WTC11 (cell line): ENCODE data around the gene CACNA1H. TPM values are rescaled to one million over a fixed set of nuclear protein-coding genes. Genes with fewer than 3 reads are reported as not detected.

Experiments used
- ATAC-seq: fragments of 200-7000 bp; cut with Tn5 transposase; 2 replicates; pipeline ENCODE4 v1.10.0; 2021; ENCODE audit warnings: mild to moderate bottlenecking, moderate library complexity
- CTCF ChIA-PET: fragments of 300-600 bp; sonication (Branson Sonifier 250); formaldehyde crosslinking; loops from one replicate; lab custom pipeline; 2021; ENCODE audit warnings: antibody characterized with exemption; lab: Charles Lee
- POLR2A ChIA-PET: fragments of 350-600 bp; sonication (Branson Sonifier 250); formaldehyde crosslinking; loops from one replicate; lab custom pipeline; 2021; ENCODE audit warnings: antibody characterized with exemption; lab: Charles Lee
- DNase-seq: peaks from one replicate; pipeline ENCODE4 v3.0.0; 2021; ENCODE audit warnings: low spot score
- H3K27ac Mint-ChIP-seq: 2 replicates; pipeline ENCODE4 v1.8.0; 2021; ENCODE audit warnings: mixed read lengths
- H3K27me3 Mint-ChIP-seq: 2 replicates; pipeline ENCODE4 v1.8.0; 2021; ENCODE audit warnings: low read depth, mild to moderate bottlenecking, moderate library complexity, mixed read lengths
- H3K36me3 Mint-ChIP-seq: 2 replicates; pipeline ENCODE4 v1.8.0; 2021; ENCODE audit warnings: mixed read lengths
- H3K4me1 Mint-ChIP-seq: 2 replicates; pipeline ENCODE4 v1.8.0; 2022; ENCODE audit warnings: mixed read lengths
- H3K4me3 Mint-ChIP-seq: 2 replicates; pipeline ENCODE4 v1.8.0; 2021; ENCODE audit warnings: mild to moderate bottlenecking, moderate library complexity, mixed read lengths
- H3K9me3 Mint-ChIP-seq: 2 replicates; pipeline ENCODE4 v1.8.0; 2021; ENCODE audit warnings: mixed read lengths
- ARID4B ChIP-seq: sonication (generic); formaldehyde crosslinking; IDR thresholded peaks from 2 replicates; pipeline ENCODE4 v1.8.0; 2023; ENCODE audit warnings: missing genetic modification reagents, mild to moderate bottlenecking, borderline replicate concordance
- E2F4 ChIP-seq: sonication (generic); formaldehyde crosslinking; IDR thresholded peaks from 2 replicates; pipeline ENCODE4 v1.8.1; 2022; ENCODE audit warnings: low read depth, mild to moderate bottlenecking, moderate library complexity, missing genetic modification reagents, borderline replicate concordance
- ELF4 ChIP-seq: sonication (generic); formaldehyde crosslinking; IDR thresholded peaks from 2 replicates; pipeline ENCODE4 v1.8.1; 2022; ENCODE audit warnings: low read depth, mild to moderate bottlenecking, moderate library complexity, missing genetic modification reagents
- ERG ChIP-seq: fragments of 250-450 bp; sonication (Bioruptor Pico); IDR thresholded peaks from 2 replicates; pipeline ENCODE4 v1.8.0; 2021; ENCODE audit warnings: mild to moderate bottlenecking
- IRF1 ChIP-seq: sonication (generic); formaldehyde crosslinking; IDR thresholded peaks from 2 replicates; pipeline ENCODE4 v1.8.0; 2023; ENCODE audit warnings: missing genetic modification reagents
- MYBL2 ChIP-seq: sonication (generic); formaldehyde crosslinking; IDR thresholded peaks from 2 replicates; pipeline ENCODE4 v1.8.1; 2023; ENCODE audit warnings: mild to moderate bottlenecking, moderate library complexity, missing genetic modification reagents
- RORB ChIP-seq: fragments of 250-450 bp; sonication (Bioruptor Pico); IDR thresholded peaks from 2 replicates; pipeline ENCODE4 v1.9.0; 2021; ENCODE audit warnings: mild to moderate bottlenecking
- SP1 ChIP-seq: sonication (generic); formaldehyde crosslinking; conservative IDR thresholded peaks from 2 replicates; pipeline ENCODE4 v1.8.1; 2022; ENCODE audit warnings: missing genetic modification reagents
- TEAD4 ChIP-seq: sonication (generic); formaldehyde crosslinking; IDR thresholded peaks from 2 replicates; pipeline ENCODE4 v1.8.0; 2022; ENCODE audit warnings: mild to moderate bottlenecking, missing genetic modification reagents
- USF2 ChIP-seq: sonication (generic); formaldehyde crosslinking; IDR thresholded peaks from 2 replicates; pipeline ENCODE4 v1.8.1; 2023; ENCODE audit warnings: mild to moderate bottlenecking, missing genetic modification reagents, moderate library complexity
- ZBTB43 ChIP-seq: sonication (generic); formaldehyde crosslinking; IDR thresholded peaks from 2 replicates; pipeline ENCODE4 v1.8.1; 2023; ENCODE audit warnings: mild to moderate bottlenecking, missing genetic modification reagents
- ZMAT4 ChIP-seq: fragments of 250-450 bp; sonication (Bioruptor Pico); IDR thresholded peaks from 2 replicates; pipeline ENCODE4 v1.9.0; 2021; ENCODE audit warnings: mild to moderate bottlenecking
- ZNF425 ChIP-seq: fragments of 250-450 bp; sonication (Bioruptor Pico); conservative IDR thresholded peaks from 2 replicates; pipeline ENCODE4 v1.9.0; 2021; ENCODE audit warnings: mild to moderate bottlenecking
- ZNF512 ChIP-seq: sonication (generic); formaldehyde crosslinking; IDR thresholded peaks from 2 replicates; pipeline ENCODE4 v1.8.1; 2022; ENCODE audit warnings: missing genetic modification reagents, borderline replicate concordance
- total RNA-seq: library from RNA; stranded (reverse); gene quantifications from 3 replicates; pipeline ENCODE4 v1.2.3, GENCODE V29; 2021

CACNA1H gene
- total RNA-seq, 1 experiment from 2014 or later = 38.0 TPM

GRCh38 chr16:1211451-1212268 is 58.8 kb downstream of the CACNA1H start (continued):
- TF ChIP-seq ZNF425 (CRISPR knock-in tag) = no peak
- TF ChIP-seq E2F4 (CRISPR knock-in tag) = no peak
- TF ChIP-seq ZNF512 = no peak

GRCh38 chr16:1212616-1213194 is 59.8 kb downstream of the CACNA1H start:
- ATAC-seq (no peak), DNase-seq (no peak)
- Mint-ChIP-seq H3K4me1 (no peaks in the 10 kb centered on the region), H3K27me3 (no peaks in the 10 kb centered on the region), H3K27ac (no peak overlapping the region), H3K4me3 (no peak overlapping the region), H3K9me3 (no peaks in the 10 kb centered on the region), H3K36me3 (no peaks in the 10 kb centered on the region)
- CTCF ChIA-PET = no interaction called here
- TF ChIP-seq ZBTB43 (CRISPR knock-in tag) = no peak
- TF ChIP-seq ZMAT4 (CRISPR knock-in tag) = no peak
- no peak for TF ChIP-seq SP1
- no peak for TF ChIP-seq IRF1 (CRISPR knock-in tag)
- TF ChIP-seq USF2 (CRISPR knock-in tag) = no peak
- no peak for TF ChIP-seq TEAD4 (CRISPR knock-in tag)
- no peak for TF ChIP-seq ERG (CRISPR knock-in tag)
- TF ChIP-seq RORB = no peak
- TF ChIP-seq ELF4 (CRISPR knock-in tag) = no peak
- no peak for TF ChIP-seq ARID4B (CRISPR knock-in tag)
- TF ChIP-seq MYBL2 (CRISPR knock-in tag) = no peak
- POLR2A ChIA-PET = no interaction called here
